Lung microvascular endothelial cell (primary cell): ENCODE data around the gene TEN1. TPM values are rescaled to one million over a fixed set of nuclear protein-coding genes. Genes with fewer than 3 reads are reported as not detected.

Source experiments
- DNase-seq, 2 donors: peaks; one replicate each; pipeline versions ENCODE4 v3.0.0 to v3.0.0-alpha.2; 2010; ENCODE audit warnings: low read depth in 2 of 2
- total RNA-seq: library from RNA; depleted of rRNA; stranded (reverse); fragments of >200 nt; gene quantifications from 2 replicates; pipeline ENCODE4 v1.2.1, GENCODE V29; 2014

Gene TEN1
- total RNA-seq, 1 donor from 2014 or later = 16.1 TPM

DNA sequence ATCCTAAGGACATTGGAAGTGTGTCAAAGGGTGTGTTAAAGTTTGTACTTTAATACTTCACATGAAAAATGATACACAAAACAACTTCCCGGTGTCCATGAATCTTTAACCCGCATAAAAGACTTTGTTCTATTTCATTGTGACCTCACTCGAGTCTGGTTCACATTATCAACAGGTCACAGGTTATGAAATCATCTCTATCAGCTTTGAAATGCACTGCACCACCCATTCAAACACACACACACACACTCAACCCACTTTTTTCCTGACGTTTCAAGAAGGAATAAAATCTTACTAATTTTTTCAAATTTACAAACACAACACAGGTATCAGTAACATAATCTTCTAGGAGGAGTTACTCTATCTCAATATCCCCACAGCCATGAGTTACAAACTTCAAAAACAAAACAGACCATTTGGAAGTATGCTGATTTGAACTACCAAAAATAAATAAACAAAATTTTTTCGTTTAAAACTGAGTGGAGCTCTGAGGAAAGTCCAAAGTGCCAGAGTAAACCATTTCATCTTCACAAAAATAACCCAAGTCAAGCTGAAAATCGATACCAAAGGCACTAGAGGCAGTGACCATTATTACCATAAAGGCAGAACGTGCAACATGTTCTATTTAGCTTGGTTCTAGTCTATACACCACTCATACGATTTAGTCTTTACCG is 2.7 kb upstream of the TEN1 start:
- DNase-seq = peak in 1 of 2 donors; percentile 24

DNA sequence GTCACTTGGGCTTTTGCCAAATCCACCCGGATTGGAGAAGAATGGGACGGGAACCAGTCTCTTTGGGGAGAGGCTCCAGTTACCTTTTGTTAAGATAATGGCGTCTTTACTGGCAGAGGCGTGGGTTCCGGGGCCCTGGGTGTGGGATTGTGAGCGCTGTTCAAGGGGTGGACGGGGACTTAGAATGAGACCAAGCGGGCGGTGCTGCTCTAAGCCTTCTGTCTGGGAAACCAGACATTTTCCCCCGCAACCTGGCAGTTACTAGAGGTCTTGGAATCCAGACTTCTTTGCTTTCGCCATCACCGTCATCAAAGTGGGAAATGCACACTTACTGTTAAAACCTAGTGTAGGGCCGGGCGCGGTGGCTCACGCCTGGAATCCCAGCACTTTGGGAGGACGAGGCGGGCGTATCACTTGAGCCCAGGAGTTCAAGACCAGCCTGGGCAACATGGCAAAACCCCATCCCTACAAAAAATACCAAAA is 706 bp downstream of the TEN1 start:
- no peak for DNase-seq

DNA sequence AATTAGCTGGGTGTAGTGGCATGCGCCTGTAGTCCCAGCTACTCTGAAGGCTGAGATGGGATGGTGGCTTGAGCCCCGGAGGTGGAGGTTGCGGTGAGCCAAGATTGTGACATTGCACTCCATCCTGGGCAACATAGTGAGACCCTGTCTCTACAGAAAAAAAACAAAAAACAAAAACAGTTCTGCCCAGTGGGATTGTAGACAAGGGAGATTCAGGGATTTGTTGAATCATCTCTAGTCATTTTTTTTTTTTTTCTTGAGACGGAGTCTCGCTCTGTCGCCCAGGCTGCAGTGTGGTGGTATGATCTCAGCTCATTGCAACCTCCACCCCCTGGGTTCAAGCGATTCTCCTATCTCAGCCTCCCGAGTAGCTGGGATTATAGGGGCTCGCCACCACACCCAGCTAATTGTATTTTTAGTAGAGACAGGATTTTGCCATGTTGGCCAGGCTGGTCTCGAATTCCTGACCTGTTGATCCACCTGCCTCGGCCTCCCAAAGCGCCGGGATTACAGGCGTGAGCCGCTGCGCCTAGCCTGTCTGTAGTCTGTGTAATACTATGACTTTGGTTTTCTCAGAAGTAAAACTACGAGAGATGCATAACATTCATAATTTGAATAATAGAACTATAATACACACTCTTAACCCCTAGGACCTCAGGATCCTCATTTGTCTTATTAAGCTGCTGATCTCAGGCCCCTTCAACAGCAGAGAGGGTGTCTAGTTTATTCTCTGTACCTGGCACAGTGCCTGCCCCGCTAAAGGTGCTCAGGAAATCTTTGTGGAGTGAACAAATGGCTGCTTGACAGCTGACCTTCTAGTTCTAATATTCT is 1.4 kb downstream of the TEN1 start:
- peak in 1 of 2 donors; percentile 15 for DNase-seq

DNA sequence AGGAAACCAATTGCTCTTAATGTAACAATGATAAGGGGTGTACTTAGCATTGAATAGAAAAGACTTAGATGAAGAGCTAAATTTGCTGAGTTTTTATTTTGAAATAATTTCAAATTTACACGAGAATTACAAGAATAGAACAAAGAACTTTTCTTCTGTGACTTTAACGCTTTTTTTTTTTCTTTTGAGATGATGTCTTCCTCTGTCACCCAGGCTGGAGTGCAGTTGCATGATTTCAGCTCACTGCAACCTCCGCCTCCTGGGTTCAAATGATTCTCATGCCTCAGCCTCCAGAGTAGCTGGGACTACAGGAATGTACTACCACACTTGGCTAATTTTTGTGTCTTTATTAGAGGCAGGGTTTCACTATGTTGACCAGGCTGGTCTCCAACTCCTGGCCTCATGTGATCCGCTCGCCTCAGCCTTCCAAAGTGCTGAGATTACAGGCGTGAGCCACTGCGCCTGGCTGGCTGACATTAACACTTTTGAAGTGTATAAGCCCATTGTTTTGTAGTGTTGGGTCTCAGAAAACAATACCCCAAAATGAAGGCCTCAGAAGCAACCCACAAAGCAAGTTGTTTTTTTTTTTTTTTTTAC is 2.1 kb downstream of the TEN1 start:
- DNase-seq = no peak

GRCh38 chr17:75983501-75984181 is 4.6 kb downstream of the TEN1 start:
- no peak for DNase-seq

- DNase-seq = no peak
Observed at GRCh38 chr17:75985986-75986385, 6.9 kb downstream of the TEN1 start.

GRCh38 chr17:75987041-75987440 is 8.0 kb downstream of the TEN1 start:
- DNase-seq = no peak

GRCh38 chr17:75991396-75991795 is 12.4 kb downstream of the TEN1 start:
- DNase-seq = no peak

DNA sequence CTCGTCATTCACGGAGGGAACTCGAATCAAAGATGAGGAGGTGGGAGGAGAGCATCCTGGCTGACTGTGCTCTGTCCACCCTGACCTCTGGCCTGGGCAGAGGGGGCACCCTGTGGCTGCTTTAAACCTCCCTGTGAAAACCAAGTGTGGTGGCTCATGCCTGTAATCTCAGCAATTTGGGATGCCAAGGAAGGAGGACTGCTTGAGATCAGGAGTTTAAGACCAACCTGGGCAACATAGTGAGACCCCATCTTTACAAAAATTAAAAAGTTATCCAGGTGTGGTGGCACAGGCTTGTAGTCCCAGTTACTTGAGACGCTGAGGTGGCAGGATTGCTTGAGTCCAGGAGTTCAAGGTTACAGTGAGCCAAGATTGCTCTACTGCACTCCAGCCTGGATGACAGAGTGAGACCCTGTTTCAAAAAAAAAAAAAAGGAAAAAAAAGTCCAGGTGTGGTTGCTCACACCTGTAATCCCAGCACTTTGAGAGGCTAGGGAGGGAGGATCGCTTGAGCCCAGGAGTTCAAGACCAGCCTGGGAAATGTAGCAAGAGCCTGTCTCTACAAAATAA is 15.8 kb downstream of the TEN1 start:
- no peak for DNase-seq

DNA sequence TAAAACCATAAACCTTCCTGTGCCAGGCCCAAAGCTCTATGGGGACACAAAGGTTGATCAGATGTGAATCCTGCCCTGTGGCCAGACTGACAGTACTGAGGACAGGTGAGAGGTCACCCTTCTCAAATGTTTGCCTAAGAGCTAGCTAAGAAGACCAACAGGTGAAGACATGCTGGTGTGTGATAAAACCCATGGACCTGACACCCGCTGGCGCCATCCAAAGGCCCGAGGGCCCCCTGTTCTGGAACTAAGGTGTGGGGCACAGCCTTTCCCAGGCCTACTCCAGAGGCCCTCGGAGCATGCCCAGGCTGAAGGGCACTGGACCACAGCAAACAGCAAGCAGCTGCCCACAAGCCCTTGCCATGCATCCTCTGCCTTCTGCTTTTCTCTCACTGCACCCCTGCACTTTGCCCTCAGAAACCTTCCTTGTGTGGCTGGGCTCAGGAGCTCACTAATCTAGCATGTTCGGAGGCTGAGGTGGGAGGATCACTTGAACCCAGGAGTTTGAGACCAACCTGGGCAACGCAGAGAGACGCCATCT is 16.4 kb downstream of the TEN1 start:
- DNase-seq = no peak

DNA sequence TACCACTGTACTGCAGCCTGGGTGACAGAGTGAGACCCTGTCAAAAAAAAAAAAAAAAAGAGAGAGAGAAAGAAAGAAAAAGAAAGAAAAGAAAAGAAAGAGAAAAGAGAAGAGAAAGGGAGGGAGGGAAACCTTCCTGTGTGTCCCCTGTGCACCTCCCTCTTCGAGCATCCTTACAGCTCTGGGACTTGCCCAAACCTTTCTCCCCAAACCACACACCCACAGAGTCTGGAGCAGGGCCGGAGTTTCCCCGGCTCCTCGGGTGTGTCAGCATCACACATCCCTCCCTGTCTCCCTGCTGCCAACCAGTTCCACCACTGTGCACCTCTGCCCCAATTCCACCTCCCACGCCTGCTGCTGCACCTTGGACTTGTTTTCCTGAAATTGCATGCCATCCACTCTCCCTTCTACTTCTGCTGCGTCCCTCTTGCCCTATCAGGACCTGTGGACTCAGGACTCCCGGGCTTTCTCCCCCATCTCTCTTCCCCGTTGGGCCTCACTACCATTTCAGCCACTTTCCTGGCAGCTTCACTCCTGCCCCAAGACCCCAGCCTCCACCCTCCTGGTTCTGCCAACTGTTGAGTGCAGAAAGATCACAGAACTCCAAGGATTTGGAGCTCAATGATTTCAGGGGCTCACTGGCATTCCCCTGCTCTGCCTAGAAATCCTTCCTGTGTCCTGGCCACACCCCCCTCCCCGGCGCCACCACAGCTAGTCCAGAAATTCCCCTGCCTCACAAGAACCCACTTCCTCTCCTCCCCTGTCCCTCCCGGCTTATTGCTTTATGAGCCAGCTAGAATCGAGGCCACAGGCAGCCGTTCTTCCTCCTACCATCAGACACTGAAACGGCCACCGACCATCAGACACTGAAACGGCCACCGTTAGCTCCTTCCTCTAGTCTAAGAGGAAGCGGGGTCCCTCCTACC is 17.9 kb downstream of the TEN1 start:
- peak in 1 of 2 donors; percentile 58 for DNase-seq

DNA sequence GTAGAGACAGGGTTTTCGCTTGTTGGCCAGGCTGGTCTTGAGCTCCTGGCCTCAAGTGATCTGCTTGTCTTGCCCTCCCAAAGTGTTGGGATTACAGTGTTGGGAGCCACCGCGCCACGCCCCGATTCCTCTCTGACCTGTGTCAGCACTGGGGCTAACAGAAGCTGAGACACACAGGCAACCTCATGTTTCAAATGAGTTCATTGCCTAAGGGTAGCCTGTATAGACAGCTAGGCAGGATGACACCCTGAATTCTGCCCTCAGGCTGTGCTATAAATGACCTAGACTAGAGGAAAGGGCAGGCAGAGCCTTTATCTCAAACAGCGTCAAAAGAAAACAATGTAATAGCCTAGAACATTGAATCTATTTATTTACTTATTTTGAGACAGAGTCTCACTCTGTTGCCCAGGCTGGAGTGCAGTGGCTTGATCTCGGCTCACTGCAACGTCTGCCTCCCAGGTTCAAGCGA is 19.3 kb downstream of the TEN1 start:
- DNase-seq = no peak

- DNase-seq = peak; percentile 51 to 60
Observed at GRCh38 chr17:76000016-76000754, 21.1 kb downstream of the TEN1 start.

- no peak for DNase-seq
Observed at GRCh38 chr17:76000755-76001521, 21.9 kb downstream of the TEN1 start, which contains the start of gene CDK3. Gene CDK3 (plus strand): TSS chr17:76000855. CDS start chr17:76001426, 571 bp downstream.

- no peak for DNase-seq
Observed at GRCh38 chr17:76002100-76002499, 23.1 kb downstream of the TEN1 start.

- no peak for DNase-seq
Observed at GRCh38 chr17:76003915-76004314, 24.9 kb downstream of the TEN1 start.

- DNase-seq = peak in 1 of 2 donors; percentile 69
Observed at GRCh38 chr17:76004750-76005262, 25.8 kb downstream of the TEN1 start.
